ENCODE data around the gene ITIH6. TPM values are rescaled to one million over a fixed set of nuclear protein-coding genes. Genes with fewer than 3 reads are reported as not detected.

Gene ITIH6
- total RNA-seq, 1 donor, result not detected

GRCh38 chrX:54711735-54712134 lies 86.3 kb downstream of the ITIH6 start:
- no peak for DNase-seq (ENCODE audit: low read depth)
- TF ChIP-seq CTCF (IDR thresholded peaks at IDR 0.05; ENCODE audit: insufficient read depth, low read depth, low read length), result no peak

GRCh38 chrX:54710920-54711319 lies 87.1 kb downstream of the ITIH6 start:
- no peak for DNase-seq (ENCODE audit: low read depth)
- no peak for TF ChIP-seq CTCF (IDR thresholded peaks at IDR 0.05; ENCODE audit: insufficient read depth, low read depth, low read length)
- no peak overlapping the region for H3K4me3 ChIP-seq (ENCODE audit: low read depth, low read length)

More at GRCh38 chrX:54711735-54712134, 86.3 kb downstream of the ITIH6 start:
- H3K4me3 ChIP-seq (ENCODE audit: low read depth, low read length), result no peak overlapping the region

GRCh38 chrX:54708404-54708803 lies 89.7 kb downstream of the ITIH6 start:
- DNase-seq (ENCODE audit: low read depth), result no peak
- no peak for TF ChIP-seq CTCF (IDR thresholded peaks at IDR 0.05; ENCODE audit: insufficient read depth, low read depth, low read length)
- H3K4me3 ChIP-seq (ENCODE audit: low read depth, low read length), result no peak overlapping the region

Small RNA genes lying within 50 kb of the gene (small RNA-seq; reads per million reads assigned to genes)
- gene AL049732.1 (not detected), gene SNORA11 (31.9 reads per million, percentile 95 among the genes with 10 or more reads in this experiment)

Other genes starting within 250 kb of the ITIH6 start
- gene MAGED2, start 9.5 kb upstream of the ITIH6 start, total RNA-seq, result 235 and 242 TPM in 2 replicates
- gene TRO, start 122.6 kb upstream of the ITIH6 start, total RNA-seq, result 16.8 and 17.1 TPM in 2 replicates
- under 0.01 TPM in 1 of 2 replicates, not detected in the other for gene PFKFB1, start 195.9 kb upstream of the ITIH6 start, total RNA-seq
- 6.1 and 7.8 TPM in 2 replicates for gene APEX2, start 202.1 kb upstream of the ITIH6 start, total RNA-seq
- not detected in 2 replicates for gene ALAS2, start 232.7 kb upstream of the ITIH6 start, total RNA-seq